Activated naive CD4-positive, alpha-beta T cell treated with anti-CD3 and anti-CD28 coated beads, Interleukin-2, amount 50 U/mL, for 72 hours (primary cell): ENCODE results near the gene ABCG5. TPM values are rescaled to one million over a fixed set of nuclear protein-coding genes. Genes with fewer than 3 reads are reported as not detected.

Experiments used
- ATAC-seq, 2 donors: fragments of 150-1000 bp; cut with Tn5 transposase; 2 replicates each; pipeline ENCODE4 v1.10.0; 2021; ENCODE audit warnings: mild to moderate bottlenecking in 2 of 2, moderate library complexity in 2 of 2
- DNase-seq, 2 donors: peaks; one replicate each; pipeline ENCODE4 v3.0.0; 2021 to 2022; ENCODE audit warnings: low spot score in 2 of 2
- H3K27ac Mint-ChIP-seq, 2 donors: one replicate each; pipeline ENCODE4 v1.8.0; 2022; ENCODE audit warnings: mild to moderate bottlenecking in 2 of 2, mixed read lengths in 2 of 2
- H3K36me3 Mint-ChIP-seq, 2 donors: one replicate each; pipeline ENCODE4 v1.8.0; 2022; ENCODE audit warnings: mixed read lengths in 2 of 2
- H3K9me3 Mint-ChIP-seq, 2 donors: one replicate each; pipeline ENCODE4 v1.8.0; 2022; ENCODE audit warnings: mixed read lengths in 2 of 2
- total RNA-seq, 2 donors: library from RNA; stranded (reverse); gene quantifications; one replicate each; pipeline ENCODE4 v1.2.3, GENCODE V29; 2022

ABCG5 gene
- total RNA-seq = not detected

DNA sequence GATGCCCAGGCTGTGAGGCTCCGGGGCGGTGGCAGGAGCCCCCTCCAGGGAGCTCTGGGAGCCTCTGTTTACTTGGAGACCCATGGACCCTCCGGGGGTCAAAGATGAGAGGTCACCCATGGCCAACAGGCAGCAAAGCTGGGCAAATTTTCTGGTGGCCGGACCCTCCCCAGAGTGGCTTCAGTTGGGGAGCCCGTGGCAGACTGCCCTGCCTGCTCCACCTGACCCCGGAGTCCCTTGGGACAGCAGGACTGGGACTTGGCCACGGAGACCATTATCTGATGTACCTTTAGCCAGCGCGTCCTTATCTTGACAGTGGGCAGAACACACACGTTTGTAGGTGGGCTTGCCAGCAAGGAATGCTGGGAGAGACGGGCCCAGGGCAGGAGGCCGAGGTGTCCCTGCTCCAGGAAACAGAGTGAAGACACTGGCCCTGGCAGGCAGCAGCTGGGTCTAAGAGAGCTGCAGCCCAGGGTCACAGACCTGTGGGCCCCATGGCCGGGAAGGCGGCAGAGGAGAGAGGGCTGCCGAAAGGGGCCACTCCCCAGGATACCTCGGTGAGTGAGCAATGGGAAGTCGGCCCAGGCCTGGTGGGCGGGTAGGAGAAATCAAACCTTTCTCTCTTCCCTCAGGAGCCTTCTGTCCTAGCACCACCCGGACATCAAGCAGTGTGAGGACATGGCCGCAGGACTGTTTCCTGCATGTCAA lies at the start of gene ABCG5, which contains the start of gene ABCG8:
Gene ABCG5 (minus strand): TSS at position 280 of the 708 bp plus-strand sequence. CDS start 160 bp downstream, at position 120.
Gene ABCG8 (plus strand): TSS at position 412 of the 708 bp plus-strand sequence. CDS start 83 bp downstream, at position 495.
- no peak for DNase-seq
- Mint-ChIP-seq H3K9me3 (no peaks in the 10 kb centered on the region), H3K36me3 (no peaks in the 10 kb centered on the region), H3K27ac (no peak within 1 kb of the TSS)
- ATAC-seq = no peak

DNA sequence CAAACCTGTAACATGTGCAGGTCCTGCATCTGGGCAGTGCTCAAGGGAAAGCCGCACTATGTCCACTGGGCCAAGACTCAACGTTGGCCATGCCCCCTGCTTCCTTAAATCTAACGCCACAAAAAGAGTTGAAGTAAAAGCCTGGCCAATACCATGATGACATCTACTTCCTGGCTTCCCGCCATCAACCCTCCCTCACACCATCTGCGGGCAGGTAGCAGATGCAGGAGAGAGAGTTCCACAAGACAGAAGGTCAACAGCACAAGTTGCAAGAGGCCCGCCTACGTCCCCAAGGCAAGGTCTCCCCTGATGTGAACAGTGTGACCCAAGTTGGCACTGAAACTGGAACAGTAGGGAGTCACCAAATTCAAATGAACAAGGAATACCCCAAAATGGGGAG lies 48.5 kb upstream of the ABCG5 start:
- Mint-ChIP-seq H3K27ac (peak overlapping the region; percentile 36 to 74), H3K36me3 (peaks cover 26 to 30% of the 10 kb centered on the region in 2 donors), H3K9me3 (no peaks in the 10 kb centered on the region)
- ATAC-seq = no peak
- DNase-seq = no peak

DNA sequence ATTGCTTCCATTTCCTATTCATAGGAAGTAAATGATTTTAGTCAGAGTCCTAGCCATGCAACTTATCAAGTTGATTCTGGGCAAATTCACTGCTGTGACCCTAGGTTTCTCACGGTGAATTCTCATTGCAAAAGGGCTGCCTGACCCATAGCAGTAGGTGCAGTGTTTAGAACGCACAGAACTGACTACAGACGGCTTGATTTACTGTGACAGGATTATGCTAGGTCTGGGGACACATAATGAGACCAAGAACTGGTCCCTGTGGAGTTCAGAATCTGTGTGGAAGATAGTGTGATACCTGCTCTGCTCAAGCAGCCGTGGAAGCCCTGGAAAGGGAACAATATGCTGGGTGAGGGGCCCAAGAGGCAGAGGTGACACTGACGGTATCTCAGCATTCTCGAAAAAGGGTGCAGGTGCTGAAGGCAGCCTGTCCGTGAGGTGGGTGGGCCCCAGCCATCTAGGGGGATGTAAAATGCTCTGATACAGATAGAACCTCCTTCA lies 46.5 kb upstream of the ABCG5 start:
- Mint-ChIP-seq H3K9me3 (no peaks in the 10 kb centered on the region), H3K36me3 (peaks cover 13 to 30% of the 10 kb centered on the region in 2 donors), H3K27ac (peak overlapping the region in 1 of 2 donors; percentile 45)
- DNase-seq (no peak), ATAC-seq (no peak)

DNA sequence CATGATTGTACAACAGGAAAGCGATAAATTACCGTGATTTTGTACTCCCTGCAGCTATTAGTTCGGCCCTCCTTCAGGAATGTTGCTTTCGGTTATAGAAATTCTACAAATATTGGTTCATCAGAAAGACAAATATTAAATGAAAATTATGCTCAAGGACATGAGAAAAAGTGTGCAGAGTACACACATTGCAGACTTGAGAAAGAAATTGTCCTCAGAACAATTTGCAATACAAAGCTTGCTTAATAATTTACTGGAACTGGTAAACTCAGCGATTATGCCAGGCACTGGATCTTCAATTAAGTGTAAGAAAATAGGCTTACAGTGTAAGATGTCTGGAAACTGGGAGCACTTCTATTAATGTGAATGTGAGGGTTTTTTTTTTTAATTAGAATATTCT lies 46.0 kb upstream of the ABCG5 start:
- Mint-ChIP-seq H3K9me3 (no peaks in the 10 kb centered on the region), H3K36me3 (peaks cover 13 to 29% of the 10 kb centered on the region in 2 donors), H3K27ac (no peak overlapping the region)
- ATAC-seq (no peak), DNase-seq (no peak)

DNA sequence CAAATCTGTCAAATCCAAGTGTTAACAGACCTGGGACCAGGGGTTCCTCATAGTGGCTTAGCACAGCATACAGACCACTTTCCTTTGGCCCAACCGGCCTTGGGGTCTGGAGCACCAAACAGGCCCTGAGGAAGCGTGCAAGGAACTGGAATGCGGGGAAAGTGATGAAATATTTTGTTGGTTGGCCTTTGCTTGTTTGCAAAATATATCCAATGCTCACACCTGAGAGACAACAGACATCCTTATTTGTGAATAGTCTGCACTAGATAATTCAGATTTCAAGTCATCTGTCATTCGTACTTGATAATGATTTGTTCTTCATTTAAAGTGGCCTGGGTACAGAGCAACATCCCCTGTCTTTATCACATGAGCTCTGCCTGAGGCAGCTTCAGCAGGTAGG lies 43.7 kb upstream of the ABCG5 start:
- no peak for ATAC-seq
- no peak for DNase-seq
- Mint-ChIP-seq H3K27ac (no peak overlapping the region), H3K9me3 (no peaks in the 10 kb centered on the region), H3K36me3 (peaks cover 2 to 8% of the 10 kb centered on the region in 2 donors)

DNA sequence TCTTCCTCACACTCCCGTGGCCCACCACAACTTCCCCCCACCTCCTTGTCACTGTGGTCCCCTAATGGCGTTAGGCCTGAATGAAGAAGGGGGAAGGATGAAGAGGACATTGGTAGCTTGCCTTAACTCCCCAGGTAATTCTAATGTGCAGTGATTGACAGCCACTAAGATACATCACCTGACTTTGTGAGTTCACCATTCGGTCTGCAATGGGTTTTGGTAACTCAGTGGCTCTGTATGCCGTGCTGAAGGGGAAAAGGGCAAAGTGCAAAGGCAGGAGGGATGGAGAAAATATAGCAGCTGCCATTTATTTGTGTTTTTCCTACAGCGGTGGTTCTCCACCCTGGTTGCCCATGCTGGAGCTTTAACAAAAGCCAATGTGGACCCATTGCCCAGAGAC lies 42.3 kb upstream of the ABCG5 start:
- Mint-ChIP-seq H3K9me3 (no peaks in the 10 kb centered on the region), H3K36me3 (no peaks in the 10 kb centered on the region), H3K27ac (no peak overlapping the region)
- no peak for DNase-seq
- ATAC-seq = no peak

DNA sequence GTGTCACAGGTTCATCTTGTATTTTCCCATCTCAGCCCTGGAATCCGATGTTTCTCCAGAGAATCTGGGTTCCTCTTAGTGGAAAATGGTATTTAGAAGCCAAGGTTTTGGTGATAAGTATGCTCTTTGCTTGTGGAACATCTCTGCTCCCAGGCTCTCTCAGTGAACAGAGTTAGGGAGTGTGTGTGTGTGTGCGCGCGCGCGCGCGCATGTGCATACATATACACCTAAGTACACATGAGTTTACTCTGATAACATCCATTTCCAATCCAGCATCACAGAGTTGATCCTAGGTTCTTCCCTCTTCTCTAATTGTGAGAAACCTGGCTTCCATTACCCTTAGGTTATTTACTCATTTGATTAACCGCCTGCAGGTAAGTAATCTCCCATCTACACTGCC lies 41.8 kb upstream of the ABCG5 start:
- Mint-ChIP-seq H3K36me3 (no peaks in the 10 kb centered on the region), H3K27ac (no peak overlapping the region), H3K9me3 (no peaks in the 10 kb centered on the region)
- DNase-seq (no peak), ATAC-seq (no peak)

DNA sequence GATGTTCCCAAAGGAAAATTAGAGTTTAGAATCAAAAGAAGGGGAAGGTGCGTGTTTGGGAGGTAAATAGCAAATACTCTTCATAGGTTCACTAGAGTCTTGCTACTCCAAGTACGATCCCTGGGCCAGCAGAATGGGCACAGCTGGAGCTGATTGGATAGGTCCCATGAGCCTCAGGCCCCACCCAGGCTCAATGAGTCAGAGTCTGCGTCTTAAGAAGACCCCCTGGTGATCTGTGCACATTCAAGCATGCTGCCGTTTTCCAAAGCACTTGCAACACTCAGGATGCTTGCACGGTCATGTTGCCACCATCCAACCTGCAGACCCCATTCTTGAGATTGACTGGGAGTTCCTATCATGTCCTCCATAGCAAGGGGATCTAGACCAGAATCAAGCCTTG lies 40.6 kb upstream of the ABCG5 start:
- Mint-ChIP-seq H3K9me3 (no peaks in the 10 kb centered on the region), H3K36me3 (no peaks in the 10 kb centered on the region), H3K27ac (no peak overlapping the region)
- DNase-seq = no peak
- no peak for ATAC-seq

DNA sequence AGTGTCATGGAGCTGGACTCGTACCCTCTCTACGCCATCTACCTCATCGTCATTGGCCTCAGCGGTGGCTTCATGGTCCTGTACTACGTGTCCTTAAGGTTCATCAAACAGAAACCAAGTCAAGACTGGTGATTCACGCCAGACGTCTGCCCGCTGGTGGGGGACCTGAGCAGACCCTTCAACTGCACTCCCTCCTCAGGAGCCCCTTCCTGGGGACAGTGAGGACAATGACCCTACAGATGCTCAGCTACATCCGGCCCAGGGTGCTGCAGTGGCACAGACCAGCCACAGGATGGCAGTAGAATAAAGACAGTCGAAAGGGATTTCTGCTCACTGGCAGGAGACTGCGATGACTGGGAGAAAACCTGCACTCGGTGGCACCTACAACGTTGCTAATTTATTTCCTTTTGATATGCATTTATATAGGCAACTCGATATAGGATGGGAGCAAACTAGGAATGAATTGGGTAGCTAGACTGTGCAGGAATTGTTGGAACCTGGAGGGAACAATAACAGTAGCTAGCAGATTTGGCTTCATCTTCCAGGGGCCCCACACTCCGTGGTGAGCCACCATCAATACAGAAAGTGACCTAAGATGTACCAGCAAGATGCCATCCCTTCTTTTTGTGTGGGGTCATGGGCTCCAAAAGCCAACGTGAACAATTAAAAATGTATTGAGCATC lies 39.3 kb upstream of the ABCG5 start:
- H3K9me3 Mint-ChIP-seq = no peaks in the 10 kb centered on the region
- peak in 1 of 2 donors; percentile 80 for DNase-seq
- peak; percentile 76 to 89 for ATAC-seq
- peak overlapping the region in 1 of 2 donors; percentile 24 for H3K27ac Mint-ChIP-seq
- no peaks in the 10 kb centered on the region for H3K36me3 Mint-ChIP-seq

DNA sequence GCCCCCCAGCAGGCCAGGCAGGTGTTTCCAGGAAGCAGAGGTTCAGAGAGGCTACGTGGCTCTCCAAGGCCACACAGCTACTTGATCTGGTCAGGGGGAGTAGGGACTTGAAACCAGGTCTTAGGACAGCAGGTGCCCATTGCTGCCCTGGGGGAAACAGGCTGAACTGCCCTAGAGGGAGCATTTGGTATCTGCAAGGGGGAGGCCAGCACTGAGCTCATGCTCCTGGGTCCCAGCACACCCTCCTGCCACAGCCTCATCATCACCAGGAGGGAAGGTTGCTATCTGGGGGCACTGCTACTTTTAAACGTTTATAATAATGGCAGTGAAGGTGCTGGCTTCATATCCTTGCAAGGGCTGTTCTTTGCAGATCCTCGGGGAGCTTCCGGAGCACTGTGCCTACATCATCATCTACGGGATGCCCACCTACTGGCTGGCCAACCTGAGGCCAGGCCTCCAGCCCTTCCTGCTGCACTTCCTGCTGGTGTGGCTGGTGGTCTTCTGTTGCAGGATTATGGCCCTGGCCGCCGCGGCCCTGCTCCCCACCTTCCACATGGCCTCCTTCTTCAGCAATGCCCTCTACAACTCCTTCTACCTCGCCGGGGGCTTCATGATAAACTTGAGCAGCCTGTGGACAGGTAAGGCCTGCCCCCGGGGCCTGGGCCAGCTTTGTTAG lies 36.3 kb upstream of the ABCG5 start:
- ATAC-seq (no peak), DNase-seq (no peak)
- H3K9me3 Mint-ChIP-seq = no peaks in the 10 kb centered on the region

DNA sequence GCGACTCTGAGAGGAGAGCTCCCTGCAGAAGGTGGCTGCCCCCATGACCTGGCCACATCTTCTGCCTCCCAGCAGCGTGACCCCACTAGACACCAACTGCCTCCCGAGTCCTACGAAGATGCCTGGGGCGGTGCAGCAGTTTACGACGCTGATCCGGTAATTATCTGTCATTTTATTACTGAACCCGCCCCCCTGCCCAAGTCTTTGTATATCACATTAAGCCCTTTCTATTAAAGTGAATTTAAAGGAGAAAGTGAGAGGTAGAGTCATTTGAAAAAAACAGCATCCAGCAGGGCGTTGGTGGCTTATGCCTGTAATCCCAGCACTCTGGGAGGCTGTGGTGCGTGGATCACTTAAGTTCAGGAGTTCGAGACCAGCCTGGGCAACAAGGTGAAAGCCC lies 33.5 kb upstream of the ABCG5 start:
- DNase-seq = no peak
- Mint-ChIP-seq H3K36me3 (no peaks in the 10 kb centered on the region), H3K9me3 (no peaks in the 10 kb centered on the region), H3K27ac (no peak overlapping the region)
- no peak for ATAC-seq

More for the DNA sequence above, 36.3 kb upstream of the ABCG5 start:
- Mint-ChIP-seq H3K27ac (no peak overlapping the region), H3K36me3 (no peaks in the 10 kb centered on the region)

DNA sequence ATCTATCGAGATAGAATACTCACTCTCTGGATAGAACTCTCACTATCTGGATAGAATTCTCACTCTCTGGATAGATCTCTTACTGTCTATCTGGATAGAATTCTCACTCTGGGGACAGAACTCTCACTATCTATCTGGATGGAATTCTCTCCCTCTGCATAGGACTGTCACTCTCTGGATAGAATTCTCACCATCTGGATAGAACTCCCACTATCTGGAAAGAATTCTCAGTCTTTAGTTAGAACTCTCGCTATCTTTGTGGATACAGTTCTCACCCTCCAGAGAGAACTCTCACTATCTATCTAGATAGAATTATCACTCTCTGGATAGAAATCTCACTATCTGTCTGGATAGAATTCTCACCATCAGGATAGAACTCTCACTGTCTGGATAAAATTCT lies 16.7 kb upstream of the ABCG5 start:
- Mint-ChIP-seq H3K9me3 (no peaks in the 10 kb centered on the region), H3K27ac (no peak overlapping the region), H3K36me3 (no peaks in the 10 kb centered on the region)
- ATAC-seq (no peak), DNase-seq (no peak)

DNA sequence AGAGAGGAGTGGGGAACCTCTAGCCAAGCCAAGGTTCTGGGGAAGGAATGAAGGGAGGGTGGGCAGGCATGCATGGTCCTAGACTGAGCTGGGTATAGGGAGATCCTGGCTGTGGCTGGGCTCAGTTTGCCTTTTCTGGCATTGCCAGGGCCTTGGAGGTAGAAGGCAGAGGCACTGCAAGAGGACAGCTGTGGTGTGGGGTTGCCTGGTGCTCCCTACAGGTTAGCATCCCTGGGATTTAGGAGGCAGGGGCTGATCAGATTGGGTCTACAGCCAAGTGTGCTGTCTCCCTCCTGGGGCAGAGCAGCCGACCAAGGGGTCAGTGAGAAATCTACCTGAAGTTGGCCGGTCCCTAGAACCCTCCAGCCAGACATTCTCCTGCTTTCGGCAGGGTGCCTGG lies 16.0 kb upstream of the ABCG5 start:
- Mint-ChIP-seq H3K36me3 (no peaks in the 10 kb centered on the region), H3K27ac (no peak overlapping the region), H3K9me3 (no peaks in the 10 kb centered on the region)
- ATAC-seq (no peak), DNase-seq (no peak)

DNA sequence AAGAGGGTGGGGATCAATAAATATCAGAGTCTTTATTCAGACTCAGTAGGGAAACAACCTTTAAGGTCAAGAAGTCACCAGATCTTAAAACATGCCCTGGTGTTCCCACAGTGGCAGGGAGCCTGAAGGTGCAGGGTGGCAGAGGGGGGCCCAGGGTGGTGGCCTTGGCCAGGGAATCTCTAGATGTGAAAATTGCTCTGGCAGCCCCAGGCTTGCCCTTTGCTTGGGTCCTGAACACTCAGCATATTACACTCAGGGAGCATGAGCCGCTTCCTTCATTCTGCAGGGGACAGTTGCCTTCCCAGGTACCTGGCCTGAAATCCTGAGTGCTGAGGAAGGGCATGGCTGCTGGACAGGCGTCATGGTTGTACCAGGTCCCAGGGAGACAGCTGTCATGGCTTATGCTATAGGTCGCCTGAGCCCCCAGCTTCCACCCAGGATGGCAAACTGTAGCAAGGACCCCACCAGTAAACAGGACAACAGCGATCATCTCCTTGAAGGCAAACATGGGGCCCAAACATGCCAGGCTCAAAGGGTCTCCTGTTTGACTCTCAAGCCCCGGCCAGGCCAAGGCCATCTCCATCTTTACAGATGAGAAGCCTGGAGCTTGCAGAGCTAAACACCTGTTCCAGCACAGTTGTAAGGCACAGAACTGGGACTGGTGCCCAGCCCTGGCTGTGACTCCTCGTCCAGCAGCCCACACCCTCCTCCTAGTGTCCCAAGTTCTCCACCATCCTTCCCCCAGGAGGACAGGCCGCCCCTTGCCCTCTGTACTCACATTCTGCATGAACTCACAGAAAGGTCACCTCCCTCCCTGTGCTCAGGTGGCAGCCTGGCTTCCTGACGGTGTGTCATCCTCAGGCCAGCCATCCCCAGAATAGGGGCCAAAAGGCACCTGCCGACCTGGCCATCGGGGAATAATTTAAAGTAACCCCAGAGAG lies 14.8 kb upstream of the ABCG5 start:
- Mint-ChIP-seq H3K36me3 (no peaks in the 10 kb centered on the region), H3K9me3 (no peaks in the 10 kb centered on the region), H3K27ac (peak overlapping the region in 1 of 2 donors; percentile 40)
- DNase-seq = no peak
- ATAC-seq = no peak

DNA sequence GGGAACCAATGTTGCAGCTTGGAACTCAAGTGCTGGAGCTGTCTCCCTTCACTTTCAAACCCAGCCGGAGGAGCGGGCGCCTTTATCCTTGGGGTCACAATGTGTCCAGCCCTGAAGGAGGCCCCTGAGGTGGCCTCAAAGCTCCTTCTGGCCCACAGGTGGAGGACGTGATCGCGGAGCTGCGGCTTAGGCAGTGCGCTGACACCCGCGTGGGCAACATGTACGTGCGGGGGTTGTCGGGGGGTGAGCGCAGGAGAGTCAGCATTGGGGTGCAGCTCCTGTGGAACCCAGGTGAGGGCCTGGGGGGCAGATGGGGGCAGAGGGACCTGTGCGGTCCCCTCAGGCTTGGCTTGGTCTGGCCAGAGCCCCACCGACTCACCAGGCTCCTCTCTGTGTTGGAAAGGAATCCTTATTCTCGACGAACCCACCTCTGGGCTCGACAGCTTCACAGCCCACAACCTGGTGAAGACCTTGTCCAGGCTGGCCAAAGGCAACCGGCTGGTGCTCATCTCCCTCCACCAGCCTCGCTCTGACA lies 13.6 kb upstream of the ABCG5 start:
- Mint-ChIP-seq H3K9me3 (no peaks in the 10 kb centered on the region), H3K36me3 (no peaks in the 10 kb centered on the region), H3K27ac (no peak overlapping the region)
- DNase-seq = no peak
- no peak for ATAC-seq
